A204.1 (cell line): ENCODE results near the gene RGL1.

Experiments
- FAIRE-seq: peaks from 2 replicates; lab custom pipeline; 2012; peaks lifted over from hg19 to GRCh38; lab: Jason Lieb, UNC

The RGL1 gene

DNA sequence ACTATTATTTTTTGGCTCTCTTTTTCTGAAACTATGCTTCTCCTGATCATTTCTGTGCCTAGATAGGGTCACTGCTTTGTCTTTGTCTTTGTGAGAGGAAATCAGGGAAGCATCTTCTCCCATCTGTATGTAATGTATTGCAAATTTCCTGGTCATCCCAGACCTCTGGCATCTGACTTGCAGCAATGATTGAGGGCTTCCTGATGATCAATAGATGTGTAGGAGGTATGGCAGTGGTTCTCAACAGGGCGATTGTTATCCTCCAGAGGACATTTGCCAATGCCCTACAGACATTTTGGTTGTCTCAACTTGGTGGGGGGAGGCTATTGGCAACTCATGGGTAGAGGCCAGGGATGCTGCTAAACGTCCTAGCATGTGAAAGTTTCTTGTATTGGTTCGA lies 64.7 kb downstream of the RGL1 start:
- FAIRE-seq: no peak

DNA sequence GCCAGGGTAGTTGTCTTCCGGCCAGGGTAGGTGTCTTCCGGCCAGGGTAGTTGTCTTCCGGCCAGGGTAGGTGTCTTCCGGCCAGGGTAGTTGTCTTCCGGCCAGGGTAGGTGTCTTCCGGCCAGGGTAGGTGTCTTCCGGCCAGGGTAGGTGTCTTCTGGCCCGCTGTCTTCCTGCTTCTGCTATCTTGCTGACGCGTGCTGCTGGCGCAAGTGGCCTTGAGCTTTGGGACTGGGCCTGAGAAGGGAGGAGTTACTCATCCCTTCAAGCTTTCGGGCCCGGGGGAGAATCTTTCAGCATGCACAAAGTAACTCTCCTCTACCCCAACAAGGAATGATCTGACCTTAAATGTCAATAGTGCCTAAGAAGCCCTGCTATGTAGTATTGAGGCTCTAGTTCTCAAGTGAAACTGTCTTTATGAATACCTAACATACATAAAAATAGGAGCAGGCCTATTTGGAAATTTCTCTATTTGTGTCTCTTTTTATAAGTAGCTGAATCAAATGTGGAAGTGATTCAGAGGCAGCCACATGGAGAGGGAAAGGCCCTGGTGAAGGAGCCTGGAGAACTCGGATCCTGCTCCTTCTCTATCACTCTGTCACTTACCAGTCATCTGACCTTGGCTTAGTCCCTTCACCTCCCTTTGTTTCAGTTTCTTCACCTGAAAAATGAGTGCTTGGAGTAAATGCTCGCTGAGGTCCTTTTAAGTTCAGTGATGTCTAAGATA lies 65.6 kb downstream of the RGL1 start:
- no peak for FAIRE-seq

DNA sequence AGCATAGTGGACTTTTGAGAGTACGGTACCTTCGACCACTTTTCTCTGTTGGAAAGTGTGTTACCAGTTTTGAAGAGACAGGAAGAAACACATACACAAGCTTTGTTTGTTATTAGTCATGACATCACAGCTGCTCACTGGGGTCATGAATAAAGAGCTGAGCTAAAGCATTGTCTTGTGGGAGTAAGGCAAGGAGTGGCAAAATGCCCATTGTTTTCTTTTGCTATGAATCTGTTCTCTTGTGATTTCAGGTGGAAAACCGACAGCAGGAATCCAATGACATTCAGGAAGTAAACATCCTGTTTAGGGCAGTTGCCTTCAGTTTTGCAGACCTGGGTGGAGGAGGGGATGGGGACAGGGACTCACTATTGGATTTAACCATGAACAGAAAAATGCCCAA lies 66.2 kb downstream of the RGL1 start:
- no peak for FAIRE-seq

- FAIRE-seq: no peak
Measured at GRCh38 chr1:183871601-183872000, 66.7 kb downstream of the RGL1 start.

GRCh38 chr1:183872403-183872802 lies 67.5 kb downstream of the RGL1 start:
- no peak for FAIRE-seq

GRCh38 chr1:183873642-183874041 lies 68.7 kb downstream of the RGL1 start:
- FAIRE-seq: no peak

GRCh38 chr1:183876309-183876708 lies 71.4 kb downstream of the RGL1 start:
- FAIRE-seq: no peak

GRCh38 chr1:183877053-183877720 lies 72.3 kb downstream of the RGL1 start:
- no peak for FAIRE-seq

DNA sequence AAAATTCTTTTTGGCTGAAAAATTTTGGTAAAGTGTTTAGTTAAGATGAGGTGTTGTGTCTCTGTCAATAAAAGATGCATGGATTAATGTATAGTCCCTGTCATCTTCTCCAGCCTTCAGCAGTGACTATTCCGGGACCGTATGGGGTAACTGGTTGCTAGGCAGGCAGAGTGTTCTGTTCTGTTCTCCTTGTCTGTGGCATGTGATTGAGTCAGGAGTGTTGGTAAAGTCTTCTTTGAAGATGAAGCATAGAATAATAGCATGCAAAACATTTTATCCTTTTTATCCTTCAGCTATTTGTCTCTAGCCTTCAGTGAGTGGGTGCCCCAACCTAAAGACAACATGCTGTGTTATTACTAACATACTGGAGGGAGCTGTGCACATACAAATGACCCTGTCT lies 74.6 kb downstream of the RGL1 start:
- no peak for FAIRE-seq

DNA sequence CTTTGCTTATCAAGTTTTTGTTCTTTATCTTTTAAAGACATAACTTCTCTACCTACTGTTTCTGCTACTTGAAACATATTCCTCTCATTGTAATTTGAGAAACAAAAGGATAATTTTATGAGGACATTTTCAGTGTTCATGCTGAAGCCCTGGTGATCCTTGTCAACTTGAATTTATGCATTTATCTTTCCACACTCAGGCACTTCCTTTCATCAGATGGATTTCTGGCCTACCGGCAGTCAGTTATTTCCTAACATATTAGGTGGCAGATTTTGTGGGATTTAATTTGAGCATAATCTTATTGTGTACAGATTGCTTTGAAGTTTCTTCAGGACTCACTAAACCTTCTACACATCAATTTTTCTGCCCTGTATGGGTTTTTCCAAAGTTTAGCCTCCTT lies 75.0 kb downstream of the RGL1 start:
- no peak for FAIRE-seq

- FAIRE-seq: no peak
Measured at GRCh38 chr1:183880531-183881243, 75.8 kb downstream of the RGL1 start.

GRCh38 chr1:183881387-183882131 lies 76.6 kb downstream of the RGL1 start:
- FAIRE-seq: no peak

- no peak for FAIRE-seq
Measured at GRCh38 chr1:183882335-183883167, 77.6 kb downstream of the RGL1 start.

DNA sequence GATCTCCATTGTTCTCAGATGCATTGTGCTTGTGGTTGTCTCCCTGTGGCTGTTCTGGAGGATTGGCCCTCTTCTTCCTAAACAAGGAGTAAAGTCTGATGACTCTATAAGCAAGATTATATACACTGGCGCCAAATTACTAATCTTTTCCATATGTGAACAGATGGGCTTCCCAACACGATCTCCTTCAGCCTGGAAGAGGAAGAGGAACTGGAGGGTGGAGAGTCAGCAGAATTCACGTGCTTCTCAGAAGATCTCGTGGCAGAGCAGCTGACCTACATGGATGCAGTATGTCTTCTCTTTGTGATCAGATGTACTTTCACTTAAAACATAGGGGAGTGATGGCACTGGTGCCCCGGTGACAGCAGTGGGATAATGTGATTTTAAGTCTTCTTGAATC lies 78.7 kb downstream of the RGL1 start:
- FAIRE-seq: no peak

GRCh38 chr1:183884526-183884925 lies 79.6 kb downstream of the RGL1 start:
- no peak for FAIRE-seq

DNA sequence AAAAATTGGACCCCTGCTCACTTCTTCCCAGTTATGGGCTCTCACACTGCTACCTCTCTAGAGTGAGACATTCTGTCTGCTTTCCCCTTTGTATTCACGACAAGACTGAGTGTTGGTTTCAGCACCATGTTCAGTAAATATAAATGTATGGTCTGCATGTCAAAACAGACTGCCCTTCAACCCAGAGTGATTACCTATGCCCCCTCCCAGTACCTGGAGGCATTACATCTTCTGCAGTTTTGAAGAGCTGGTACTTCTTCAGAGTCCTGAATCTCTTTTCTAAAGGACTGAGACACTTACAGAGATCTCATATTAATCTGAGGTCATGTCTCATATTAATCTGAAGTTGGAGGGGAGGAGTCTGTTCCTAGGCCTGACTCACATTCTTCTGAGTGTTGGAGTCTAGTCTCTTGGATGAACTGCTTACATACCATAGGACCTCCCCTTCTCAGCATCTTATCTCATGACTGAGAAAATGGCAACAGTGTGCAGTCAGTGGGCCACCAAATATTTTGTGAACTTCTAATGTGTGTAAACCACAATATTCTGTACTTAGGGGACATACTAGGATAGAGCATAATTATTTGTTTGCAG lies 80.3 kb downstream of the RGL1 start:
- no peak for FAIRE-seq

DNA sequence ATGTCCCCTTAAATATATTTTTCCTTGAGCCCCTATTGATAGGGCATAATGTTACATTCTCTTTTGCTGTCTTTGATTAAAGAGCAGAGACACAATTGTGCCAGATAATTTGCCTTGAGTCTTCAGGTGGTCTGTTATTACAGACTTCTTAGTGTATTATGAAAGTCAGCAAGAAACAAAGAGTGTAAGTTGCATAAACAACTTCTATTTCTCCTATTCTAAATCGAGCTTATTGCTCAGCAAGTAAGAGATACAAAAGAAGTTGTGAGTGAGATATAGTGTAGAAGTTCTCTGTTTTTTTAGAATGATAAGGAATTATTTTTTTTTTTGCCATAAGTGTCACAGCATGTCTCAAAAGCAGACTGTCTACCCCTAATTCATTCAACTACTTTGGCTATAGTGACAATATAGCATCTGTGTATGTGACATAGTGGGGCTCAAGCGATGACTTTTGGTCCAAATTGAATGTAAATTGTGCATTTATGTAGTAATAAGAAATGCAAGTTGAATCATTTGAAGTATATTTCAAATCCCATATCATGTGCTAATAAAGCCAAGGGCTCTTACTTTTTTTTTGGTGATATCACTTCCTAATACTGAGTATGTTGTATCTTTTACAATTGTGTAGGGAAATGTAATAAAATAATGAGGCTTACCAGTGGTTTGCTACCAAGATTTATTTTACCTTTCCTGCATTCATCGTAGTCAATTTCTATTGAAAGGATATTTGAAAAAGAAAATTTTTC lies 81.3 kb downstream of the RGL1 start:
- no peak for FAIRE-seq

DNA sequence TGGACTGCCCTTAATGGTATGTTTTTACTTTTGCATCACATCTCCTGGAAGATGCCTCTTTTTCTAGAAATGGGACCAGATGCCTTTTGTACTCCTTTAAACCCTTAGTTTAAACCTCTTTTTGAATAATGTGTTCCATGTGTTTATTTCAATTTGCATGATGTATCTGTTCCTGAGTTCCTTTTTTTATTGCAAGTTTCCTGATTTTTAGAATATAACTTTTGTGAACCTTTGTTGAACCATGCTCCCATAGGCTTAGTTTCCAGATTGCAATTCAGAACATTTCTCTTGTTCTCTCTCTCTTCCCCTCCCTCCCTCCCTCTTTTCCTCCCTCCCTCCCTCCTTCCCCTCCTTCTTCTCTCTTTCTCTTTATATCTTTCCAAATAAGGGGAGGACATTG lies 81.9 kb downstream of the RGL1 start:
- no peak for FAIRE-seq

- no peak for FAIRE-seq
Measured at GRCh38 chr1:183887826-183888819, 83.2 kb downstream of the RGL1 start.
